SK-N-SH (cell line): ENCODE data around the gene DMRT1.

Experiments
- EZH2phosphoT487 ChIP-seq: fragments of 200-600 bp; sonication (generic); IDR thresholded peaks from 2 replicates; pipeline ENCODE4 v1.6.1; 2017; ENCODE audit warnings: low read depth, mixed run types, mild to moderate bottlenecking, antibody characterized with exemption, moderate library complexity, borderline replicate concordance
- JUND ChIP-seq: IDR thresholded peaks from 2 replicates; pipeline ENCODE4 v1.4.0; 2012
- POLR2AphosphoS5 ChIP-seq: IDR thresholded peaks from 2 replicates; pipeline ENCODE4 v1.6.1; 2012; ENCODE audit warnings: low read depth, low read length
- RXRA ChIP-seq: IDR thresholded peaks from 2 replicates; pipeline ENCODE4 v1.4.0; 2012; ENCODE audit warnings: low read depth, mild to moderate bottlenecking, borderline replicate concordance
- TAF1 ChIP-seq: IDR thresholded peaks from 2 replicates; pipeline ENCODE4 v1.6.1; 2012; ENCODE audit warnings: low read depth, mild to moderate bottlenecking, low read length, moderate library complexity, borderline replicate concordance
- TF ChIP-seq, protein P1 (sequence below): fragments of 200-600 bp; sonication (generic); IDR thresholded peaks from 2 replicates; pipeline ENCODE4 v1.6.1; 2017; ENCODE audit warnings: antibody characterized with exemption, mild to moderate bottlenecking, moderate library complexity
- TF ChIP-seq, protein P2 (sequence below): IDR thresholded peaks from 2 replicates; pipeline ENCODE4 v1.6.1; 2012; ENCODE audit warnings: mild to moderate bottlenecking, low read depth, low read length, moderate library complexity
- TF ChIP-seq, protein P3 (sequence below): IDR thresholded peaks from 2 replicates; pipeline ENCODE4 v1.4.0; 2012; ENCODE audit warnings: low read depth

DNA sequence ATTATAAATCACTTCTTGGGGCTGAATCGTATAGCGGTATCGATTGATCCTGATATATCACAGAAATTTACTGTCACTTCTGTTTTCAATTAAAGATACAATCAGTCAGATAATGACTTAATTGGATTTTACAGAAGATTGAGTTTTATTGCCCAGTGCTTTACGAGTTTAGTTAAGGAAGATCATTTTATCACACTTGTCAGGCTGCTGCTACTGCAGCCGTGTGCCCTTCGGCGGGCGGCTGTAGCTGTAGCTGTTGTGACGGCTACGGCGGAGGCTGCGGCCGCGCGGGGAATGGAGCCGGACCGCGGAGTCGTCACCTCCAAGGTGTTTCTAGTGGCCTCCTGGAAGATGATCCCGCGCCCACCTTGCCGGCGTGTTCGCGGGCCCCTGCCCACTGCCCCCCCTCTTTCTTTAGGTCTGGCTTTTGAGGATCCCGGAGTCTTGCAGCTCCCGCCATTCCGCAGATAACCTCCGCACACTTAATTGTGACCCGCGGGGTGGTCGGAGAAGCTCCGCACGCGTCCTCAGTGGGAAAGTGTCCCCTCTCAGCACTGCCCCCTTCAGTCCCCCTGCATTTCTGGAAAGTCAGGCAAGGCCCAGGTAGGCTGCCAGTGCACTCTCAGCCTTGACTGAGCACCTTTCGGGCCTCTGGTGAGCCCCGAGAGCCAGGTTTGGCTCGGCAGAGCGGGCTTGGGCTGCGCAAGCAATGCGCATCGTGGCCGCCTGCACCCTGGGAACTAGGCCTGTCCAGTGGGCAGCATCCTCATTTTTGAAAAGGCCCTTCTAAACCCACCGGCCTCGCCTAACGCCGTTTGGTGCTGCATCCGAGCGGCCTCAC, 128.0 kb downstream of the DMRT1 start:
- TF ChIP-seq POLR2AphosphoS5 (no peak), EZH2phosphoT487 (no peak), TAF1 (no peak), RXRA (no peak), JUND (no peak)
- TF ChIP-seq, protein P1, sequence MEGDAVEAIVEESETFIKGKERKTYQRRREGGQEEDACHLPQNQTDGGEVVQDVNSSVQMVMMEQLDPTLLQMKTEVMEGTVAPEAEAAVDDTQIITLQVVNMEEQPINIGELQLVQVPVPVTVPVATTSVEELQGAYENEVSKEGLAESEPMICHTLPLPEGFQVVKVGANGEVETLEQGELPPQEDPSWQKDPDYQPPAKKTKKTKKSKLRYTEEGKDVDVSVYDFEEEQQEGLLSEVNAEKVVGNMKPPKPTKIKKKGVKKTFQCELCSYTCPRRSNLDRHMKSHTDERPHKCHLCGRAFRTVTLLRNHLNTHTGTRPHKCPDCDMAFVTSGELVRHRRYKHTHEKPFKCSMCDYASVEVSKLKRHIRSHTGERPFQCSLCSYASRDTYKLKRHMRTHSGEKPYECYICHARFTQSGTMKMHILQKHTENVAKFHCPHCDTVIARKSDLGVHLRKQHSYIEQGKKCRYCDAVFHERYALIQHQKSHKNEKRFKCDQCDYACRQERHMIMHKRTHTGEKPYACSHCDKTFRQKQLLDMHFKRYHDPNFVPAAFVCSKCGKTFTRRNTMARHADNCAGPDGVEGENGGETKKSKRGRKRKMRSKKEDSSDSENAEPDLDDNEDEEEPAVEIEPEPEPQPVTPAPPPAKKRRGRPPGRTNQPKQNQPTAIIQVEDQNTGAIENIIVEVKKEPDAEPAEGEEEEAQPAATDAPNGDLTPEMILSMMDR, result no peak
- TF ChIP-seq, protein P2, sequence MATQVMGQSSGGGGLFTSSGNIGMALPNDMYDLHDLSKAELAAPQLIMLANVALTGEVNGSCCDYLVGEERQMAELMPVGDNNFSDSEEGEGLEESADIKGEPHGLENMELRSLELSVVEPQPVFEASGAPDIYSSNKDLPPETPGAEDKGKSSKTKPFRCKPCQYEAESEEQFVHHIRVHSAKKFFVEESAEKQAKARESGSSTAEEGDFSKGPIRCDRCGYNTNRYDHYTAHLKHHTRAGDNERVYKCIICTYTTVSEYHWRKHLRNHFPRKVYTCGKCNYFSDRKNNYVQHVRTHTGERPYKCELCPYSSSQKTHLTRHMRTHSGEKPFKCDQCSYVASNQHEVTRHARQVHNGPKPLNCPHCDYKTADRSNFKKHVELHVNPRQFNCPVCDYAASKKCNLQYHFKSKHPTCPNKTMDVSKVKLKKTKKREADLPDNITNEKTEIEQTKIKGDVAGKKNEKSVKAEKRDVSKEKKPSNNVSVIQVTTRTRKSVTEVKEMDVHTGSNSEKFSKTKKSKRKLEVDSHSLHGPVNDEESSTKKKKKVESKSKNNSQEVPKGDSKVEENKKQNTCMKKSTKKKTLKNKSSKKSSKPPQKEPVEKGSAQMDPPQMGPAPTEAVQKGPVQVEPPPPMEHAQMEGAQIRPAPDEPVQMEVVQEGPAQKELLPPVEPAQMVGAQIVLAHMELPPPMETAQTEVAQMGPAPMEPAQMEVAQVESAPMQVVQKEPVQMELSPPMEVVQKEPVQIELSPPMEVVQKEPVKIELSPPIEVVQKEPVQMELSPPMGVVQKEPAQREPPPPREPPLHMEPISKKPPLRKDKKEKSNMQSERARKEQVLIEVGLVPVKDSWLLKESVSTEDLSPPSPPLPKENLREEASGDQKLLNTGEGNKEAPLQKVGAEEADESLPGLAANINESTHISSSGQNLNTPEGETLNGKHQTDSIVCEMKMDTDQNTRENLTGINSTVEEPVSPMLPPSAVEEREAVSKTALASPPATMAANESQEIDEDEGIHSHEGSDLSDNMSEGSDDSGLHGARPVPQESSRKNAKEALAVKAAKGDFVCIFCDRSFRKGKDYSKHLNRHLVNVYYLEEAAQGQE, result no peak
- TF ChIP-seq, protein P3, sequence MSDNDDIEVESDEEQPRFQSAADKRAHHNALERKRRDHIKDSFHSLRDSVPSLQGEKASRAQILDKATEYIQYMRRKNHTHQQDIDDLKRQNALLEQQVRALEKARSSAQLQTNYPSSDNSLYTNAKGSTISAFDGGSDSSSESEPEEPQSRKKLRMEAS, result no peak
